HUES64 (cell line): ENCODE results near the gene RPS6KA2.

Source experiments
- H3K27ac ChIP-seq: 2 replicates; pipeline ENCODE4 v1.7.0; 2013; ENCODE audit warnings: low read depth, low read length, inconsistent platforms
- H3K27me3 ChIP-seq: 2 replicates; pipeline ENCODE4 v1.6.1; 2013; ENCODE audit warnings: mild to moderate bottlenecking, low read length; ENCODE audit not compliant: insufficient read depth
- H3K36me3 ChIP-seq: 2 replicates; pipeline ENCODE4 v1.6.1; 2013; ENCODE audit warnings: mild to moderate bottlenecking, low read length; ENCODE audit not compliant: insufficient read depth
- H3K4me1 ChIP-seq: 2 replicates; pipeline ENCODE4 v1.6.1; 2013; ENCODE audit warnings: mild to moderate bottlenecking, low read length, moderate library complexity; ENCODE audit not compliant: insufficient read depth
- H3K4me3 ChIP-seq: 2 replicates; pipeline ENCODE4 v1.5.1; 2013; ENCODE audit warnings: mild to moderate bottlenecking, low read length, moderate library complexity
- H3K9ac ChIP-seq: 2 replicates; pipeline ENCODE4 v1.6.1; 2013; ENCODE audit warnings: mild to moderate bottlenecking, low read depth, low read length
- H3K9me3 ChIP-seq: 2 replicates; pipeline ENCODE4 v1.6.1; 2013; ENCODE audit warnings: low read depth, low read length; ENCODE audit not compliant: insufficient read depth
- WGBS: fragments of 150-250, 120-280 bp; methylation state at CpG from one replicate; pipeline ENCODE4 v1.1.7; 2013; ENCODE audit warnings: missing lambda C conversion rate; 5-methylcytosine and 5-hydroxymethylcytosine counted together

RPS6KA2 gene

DNA sequence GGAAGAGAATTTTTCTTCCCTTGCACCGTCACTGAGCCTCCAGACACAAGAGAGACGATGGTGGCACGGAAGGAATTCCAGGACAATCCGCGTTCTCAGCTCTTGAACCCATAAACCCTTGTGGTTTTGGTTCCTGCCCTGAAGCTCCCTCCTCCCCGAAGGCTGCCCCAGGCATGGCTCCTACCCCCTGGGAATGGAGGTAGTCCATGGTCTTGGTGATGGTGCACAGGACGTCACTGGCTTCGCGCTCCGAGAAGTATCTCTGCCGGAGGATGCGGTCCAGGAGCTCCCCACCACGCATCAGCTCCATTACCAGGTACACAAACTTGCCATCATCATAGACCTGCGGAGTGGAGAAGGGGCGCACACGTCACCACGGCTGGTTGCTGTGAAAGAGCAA is 196.8 kb downstream of the RPS6KA2 start:
- H3K27ac ChIP-seq = no peak overlapping the region
- WGBS = 97% methylated on average over 17 of the region's 17 CpGs

DNA sequence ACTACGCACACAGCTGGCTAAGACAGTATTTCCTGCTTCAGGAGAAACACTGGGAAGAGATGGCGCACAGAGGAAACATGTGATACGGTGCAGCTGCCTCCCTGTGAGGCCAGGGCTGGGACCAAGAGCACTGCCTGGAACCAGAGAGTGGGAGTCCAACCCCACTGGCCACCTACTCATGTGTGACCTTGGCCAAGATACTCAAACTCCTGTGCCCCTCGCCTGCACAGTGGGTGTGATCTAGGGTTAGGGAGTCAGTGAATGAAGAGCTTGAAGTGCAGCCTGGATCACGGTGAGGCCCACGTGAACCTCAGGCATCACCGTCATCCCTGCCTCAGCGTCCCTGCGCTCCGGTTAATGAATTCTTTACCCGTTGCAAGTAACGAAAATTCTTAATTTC is 202.6 kb downstream of the RPS6KA2 start:
- 0 out of 2 replicates have a peak, but pooled peaks cover 2% of the 10 kb centered on the region for H3K36me3 ChIP-seq
- no peak overlapping the region for H3K4me3 ChIP-seq
- H3K9ac ChIP-seq = no peak overlapping the region
- H3K4me1 ChIP-seq = no peaks in the 10 kb centered on the region
- no peaks in the 10 kb centered on the region for H3K9me3 ChIP-seq
- WGBS = 91% methylated on average over 12 of the region's 12 CpGs
- H3K27me3 ChIP-seq = no peaks in the 10 kb centered on the region
- H3K27ac ChIP-seq = no peak overlapping the region

More for the DNA sequence above, 196.8 kb downstream of the RPS6KA2 start:
- no peaks in the 10 kb centered on the region for H3K4me1 ChIP-seq
- H3K9ac ChIP-seq = no peak overlapping the region
- H3K36me3 ChIP-seq = 0 out of 2 replicates have a peak, but pooled peaks cover 5% of the 10 kb centered on the region
- no peaks in the 10 kb centered on the region for H3K27me3 ChIP-seq
- no peaks in the 10 kb centered on the region for H3K9me3 ChIP-seq
- no peak overlapping the region for H3K4me3 ChIP-seq

DNA sequence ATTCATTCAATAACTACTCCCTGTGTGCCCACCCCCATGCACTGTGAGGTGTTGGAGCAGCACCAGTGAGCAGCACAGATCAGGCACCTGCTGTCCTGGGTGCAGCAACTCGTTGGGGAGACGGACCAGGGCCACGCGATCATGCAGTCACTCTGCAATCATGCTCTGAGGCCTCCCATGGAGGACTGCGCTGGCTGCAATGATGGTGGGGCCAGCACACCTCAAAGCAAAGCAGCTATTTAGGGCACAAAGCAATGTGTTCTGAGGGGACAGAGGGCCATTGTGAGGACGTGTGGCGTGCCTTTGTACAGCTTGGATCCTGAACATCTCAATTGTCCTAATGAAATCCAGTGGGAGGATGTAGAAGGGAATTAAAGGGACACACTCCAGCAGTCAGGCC is 203.3 kb downstream of the RPS6KA2 start:
- Histone ChIP-seq H3K9me3 (no peaks in the 10 kb centered on the region), H3K4me1 (no peaks in the 10 kb centered on the region), H3K27ac (no peak overlapping the region), H3K9ac (no peak overlapping the region), H3K36me3 (0 out of 2 replicates have a peak, but pooled peaks cover 3% of the 10 kb centered on the region), H3K4me3 (no peak overlapping the region), H3K27me3 (no peaks in the 10 kb centered on the region)
- WGBS = 90% methylated on average over 7 of the region's 7 CpGs

DNA sequence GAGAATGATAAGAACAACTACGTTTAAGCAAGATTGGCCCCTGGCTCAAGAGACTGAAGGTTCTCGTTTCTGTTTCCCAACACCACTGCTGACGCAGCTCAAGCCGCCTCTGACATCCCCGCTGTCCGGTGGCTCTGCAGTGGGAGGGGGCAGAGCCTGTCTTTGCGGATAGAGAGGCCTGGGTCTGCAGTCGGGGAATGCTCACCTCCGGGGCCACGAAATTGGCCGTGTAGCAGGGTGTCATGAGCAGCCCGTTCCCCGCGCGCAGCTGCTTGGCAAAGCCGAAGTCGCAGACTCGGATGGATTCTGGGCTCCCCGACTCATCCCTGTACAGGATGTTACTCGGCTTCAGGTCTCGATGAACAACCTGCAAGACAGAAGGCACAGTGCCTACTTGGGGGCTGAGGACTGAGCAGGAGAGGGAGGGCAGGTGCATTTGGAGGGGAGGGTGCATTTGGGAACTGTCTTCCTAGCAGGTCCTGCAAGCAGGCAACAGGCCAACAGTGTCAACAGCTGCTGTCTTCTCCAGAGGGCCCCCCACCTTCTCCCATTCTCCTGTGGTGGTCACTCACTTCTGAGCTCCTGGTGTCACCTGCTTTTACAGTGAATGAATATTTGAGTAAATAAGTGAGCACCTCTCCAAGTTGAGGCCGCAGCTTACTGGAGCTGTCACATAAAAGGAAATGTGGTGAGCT is 203.9 kb downstream of the RPS6KA2 start:
- 0 out of 2 replicates have a peak, but pooled peaks cover 3% of the 10 kb centered on the region for H3K36me3 ChIP-seq
- H3K9ac ChIP-seq = no peak overlapping the region
- H3K9me3 ChIP-seq = no peaks in the 10 kb centered on the region
- H3K27me3 ChIP-seq = no peaks in the 10 kb centered on the region
- H3K4me3 ChIP-seq = no peak overlapping the region
- H3K4me1 ChIP-seq = no peaks in the 10 kb centered on the region
- WGBS = 93% methylated on average over 22 of the region's 22 CpGs
- H3K27ac ChIP-seq = no peak overlapping the region

DNA sequence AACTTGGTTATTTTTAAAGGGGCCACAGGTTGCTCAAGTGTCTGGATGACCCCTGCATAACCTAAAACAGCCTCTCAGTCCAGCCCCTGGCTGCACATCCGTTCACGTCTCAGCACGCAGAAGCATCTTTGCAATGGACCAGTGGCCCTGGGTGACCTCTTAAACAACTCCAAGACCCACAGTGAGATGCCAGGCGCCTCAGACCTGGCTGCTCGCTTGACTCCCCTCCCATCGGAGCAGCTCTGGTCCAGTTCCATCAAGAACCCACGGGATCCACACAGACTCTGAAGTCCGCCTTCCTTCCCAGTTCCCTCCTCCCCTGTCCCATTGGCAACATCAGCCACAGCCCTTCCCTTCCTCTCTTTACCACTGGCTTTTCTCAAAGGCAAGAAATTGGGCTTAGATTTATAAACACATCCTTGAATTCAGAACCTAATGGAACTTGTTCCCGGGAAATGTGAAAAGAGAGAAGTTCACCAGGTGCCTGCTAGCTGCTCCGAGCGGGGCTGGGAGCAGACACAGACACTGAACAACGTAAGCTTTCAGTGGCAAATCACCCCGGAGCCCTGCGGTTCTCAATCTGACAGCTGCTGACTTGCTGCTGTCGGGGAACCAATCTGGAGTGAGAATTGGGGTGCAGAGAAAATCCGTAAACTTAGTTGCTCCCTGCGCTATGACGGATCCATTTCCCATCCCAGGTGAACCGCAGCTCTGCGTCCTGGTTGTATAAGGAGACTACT is 204.7 kb downstream of the RPS6KA2 start:
- Histone ChIP-seq H3K36me3 (0 out of 2 replicates have a peak, but pooled peaks cover 3% of the 10 kb centered on the region), H3K27ac (no peak overlapping the region), H3K4me3 (no peak overlapping the region), H3K9me3 (no peaks in the 10 kb centered on the region), H3K27me3 (no peaks in the 10 kb centered on the region), H3K4me1 (no peaks in the 10 kb centered on the region), H3K9ac (no peak overlapping the region)
- 93% methylated on average over 20 of the region's 20 CpGs for WGBS

DNA sequence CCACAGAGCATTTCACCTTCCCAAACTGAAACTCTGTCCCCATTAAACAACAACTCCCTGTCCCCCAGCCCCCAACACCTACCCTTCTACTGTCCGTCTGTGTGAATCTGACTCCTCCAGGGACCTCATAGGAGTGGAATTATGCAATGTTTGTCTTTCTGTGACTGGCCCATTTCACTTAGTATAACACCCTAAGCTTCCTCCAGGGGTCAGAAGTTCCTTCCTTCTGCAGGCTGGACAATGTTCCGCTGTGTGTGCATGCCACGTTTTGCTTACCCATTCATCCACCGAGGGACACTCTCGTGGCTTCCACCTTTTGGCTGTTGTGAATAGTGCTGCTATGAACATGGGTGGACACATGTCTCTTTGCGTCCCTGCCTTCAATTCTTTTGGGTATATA is 206.7 kb downstream of the RPS6KA2 start:
- WGBS = 87% methylated on average over 6 of the region's 6 CpGs
- Histone ChIP-seq H3K27ac (no peak overlapping the region), H3K4me1 (no peaks in the 10 kb centered on the region), H3K36me3 (0 out of 2 replicates have a peak, but pooled peaks cover 3% of the 10 kb centered on the region), H3K27me3 (no peaks in the 10 kb centered on the region), H3K9me3 (no peaks in the 10 kb centered on the region), H3K4me3 (no peak overlapping the region), H3K9ac (no peak overlapping the region)

DNA sequence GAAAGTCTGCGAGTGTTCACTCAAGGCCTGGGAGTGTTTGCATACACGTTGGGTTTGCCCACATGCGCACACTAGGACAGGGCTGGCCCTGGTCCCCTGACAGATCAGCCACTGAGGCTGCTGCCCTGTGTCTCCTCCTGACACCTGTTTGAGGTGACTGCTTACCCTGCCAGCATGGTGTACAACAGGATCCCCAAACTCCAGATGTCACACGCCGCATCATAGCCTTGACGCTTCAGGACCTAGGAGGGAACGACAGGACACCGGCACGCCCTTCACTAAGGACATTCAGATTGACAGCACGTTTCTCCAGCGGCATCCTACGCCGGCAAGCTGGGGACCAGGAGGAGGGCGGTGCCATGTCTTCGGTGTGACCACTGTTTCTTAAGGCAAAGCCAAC is 207.3 kb downstream of the RPS6KA2 start:
- WGBS = 93% methylated on average over 15 of the region's 15 CpGs
- Histone ChIP-seq H3K27me3 (no peaks in the 10 kb centered on the region), H3K9ac (no peak overlapping the region), H3K4me1 (no peaks in the 10 kb centered on the region), H3K9me3 (no peaks in the 10 kb centered on the region), H3K36me3 (0 out of 2 replicates have a peak, but pooled peaks cover 3% of the 10 kb centered on the region), H3K27ac (no peak overlapping the region), H3K4me3 (no peak overlapping the region)

DNA sequence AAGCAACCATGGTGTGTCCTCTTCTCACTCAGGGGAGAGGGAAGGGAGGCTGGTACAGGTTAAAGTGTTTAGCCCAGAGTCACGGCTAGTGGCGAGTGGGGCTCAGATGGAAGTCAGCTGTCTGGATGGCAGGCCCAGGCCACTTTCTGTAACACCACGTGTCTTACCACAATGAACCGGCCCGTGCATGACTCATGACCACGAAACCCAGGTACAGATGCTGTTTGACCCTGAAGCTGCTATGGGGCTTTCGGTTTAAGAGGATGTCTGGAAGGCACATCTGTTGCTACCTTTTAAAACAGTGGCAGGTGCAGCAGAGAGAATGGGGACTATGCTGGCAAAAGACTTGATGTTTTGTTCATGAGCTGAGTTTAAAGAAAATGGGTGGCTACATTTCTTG is 207.8 kb downstream of the RPS6KA2 start:
- Histone ChIP-seq H3K4me1 (no peaks in the 10 kb centered on the region), H3K9me3 (no peaks in the 10 kb centered on the region), H3K27ac (no peak overlapping the region), H3K9ac (no peak overlapping the region), H3K4me3 (no peak overlapping the region), H3K36me3 (0 out of 2 replicates have a peak, but pooled peaks cover 5% of the 10 kb centered on the region), H3K27me3 (no peaks in the 10 kb centered on the region)
- WGBS = 94% methylated on average over 7 of the region's 7 CpGs

DNA sequence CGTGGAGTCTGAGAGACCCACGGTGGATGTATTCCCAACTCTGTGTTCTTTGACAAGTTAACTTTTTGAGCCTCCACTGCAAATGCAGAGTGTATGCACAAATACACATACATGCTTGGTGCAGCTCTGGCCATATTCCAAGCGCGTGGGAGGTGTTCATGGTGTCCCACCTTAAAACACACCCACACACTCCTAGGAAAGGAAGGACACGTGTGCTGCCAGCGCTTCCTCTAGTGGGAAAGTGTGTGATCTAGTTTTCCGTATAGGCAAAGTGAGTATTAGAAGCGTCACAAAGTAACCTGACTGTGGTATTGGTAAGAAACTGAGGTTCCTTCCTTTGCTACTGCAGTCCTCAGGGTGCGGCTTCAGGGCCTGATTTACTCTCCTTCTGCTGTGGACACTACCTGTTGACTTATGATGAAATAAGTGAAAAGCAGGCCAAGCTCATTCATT is 208.3 kb downstream of the RPS6KA2 start:
- Histone ChIP-seq H3K4me1 (no peaks in the 10 kb centered on the region), H3K4me3 (no peak overlapping the region), H3K9me3 (no peaks in the 10 kb centered on the region), H3K9ac (no peak overlapping the region), H3K36me3 (peaks cover 9% of the 10 kb centered on the region; the same call in 1 of the 2 replicates), H3K27me3 (no peaks in the 10 kb centered on the region), H3K27ac (no peak overlapping the region)
- 97% methylated on average over 9 of the region's 9 CpGs for WGBS

DNA sequence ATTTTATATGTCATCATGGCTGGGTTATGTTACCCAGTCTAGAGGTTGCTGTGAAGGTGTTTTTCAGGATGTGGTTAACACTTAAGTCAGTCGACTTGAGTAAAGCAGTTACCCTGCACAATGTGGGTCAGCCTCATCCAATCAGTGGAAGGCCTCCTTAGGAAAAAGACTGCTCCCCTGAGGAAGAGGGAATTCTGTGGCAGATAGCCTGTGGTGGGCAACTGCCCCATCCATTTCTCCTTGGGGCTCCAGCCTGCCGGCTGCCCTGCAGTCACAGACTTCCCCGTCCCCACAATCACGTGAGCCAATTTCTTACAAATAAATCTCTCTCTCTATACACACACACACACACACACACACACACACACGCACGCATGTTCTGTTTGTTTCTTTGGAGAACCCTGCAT is 209.8 kb downstream of the RPS6KA2 start:
- Histone ChIP-seq H3K9me3 (no peaks in the 10 kb centered on the region), H3K4me3 (no peak overlapping the region), H3K36me3 (peaks cover 12% of the 10 kb centered on the region; the same call in 1 of the 2 replicates), H3K4me1 (no peaks in the 10 kb centered on the region), H3K9ac (no peak overlapping the region), H3K27me3 (no peaks in the 10 kb centered on the region), H3K27ac (no peak overlapping the region)
- WGBS = 93% methylated on average over 6 of the region's 6 CpGs

DNA sequence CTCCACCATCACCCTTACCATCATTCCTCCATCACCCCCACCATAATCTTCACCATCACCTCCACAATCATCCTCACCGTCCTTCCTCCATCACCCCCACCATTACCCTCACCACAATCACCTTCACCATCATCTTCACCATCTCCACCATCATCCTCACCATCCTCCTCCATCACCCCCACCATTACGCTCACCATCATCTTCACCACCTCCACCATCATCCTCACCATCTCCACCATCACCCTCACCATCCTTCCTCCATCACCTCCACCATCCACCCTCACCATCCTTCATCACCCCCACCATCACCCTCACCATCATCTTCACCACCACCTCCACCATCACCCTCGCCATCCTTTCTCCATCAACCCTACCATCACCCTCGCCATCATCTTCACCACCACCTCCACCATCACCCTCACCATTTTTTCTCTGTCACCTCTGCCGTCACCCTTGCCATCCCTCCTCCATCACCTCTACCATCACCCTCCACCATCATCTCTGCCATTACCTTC is 211.2 kb downstream of the RPS6KA2 start:
- 72% methylated on average over 5 of the region's 5 CpGs for WGBS

More for the DNA sequence above, 211.2 kb downstream of the RPS6KA2 start:
- Histone ChIP-seq H3K9me3 (no peaks in the 10 kb centered on the region), H3K27me3 (no peaks in the 10 kb centered on the region), H3K4me1 (no peaks in the 10 kb centered on the region), H3K4me3 (no peak overlapping the region), H3K36me3 (peaks cover 12% of the 10 kb centered on the region; the same call in 1 of the 2 replicates), H3K9ac (no peak overlapping the region), H3K27ac (no peak overlapping the region)
